Hepatocyte (in vitro differentiated cells): Measurements from ENCODE around the gene AQP12A.

Experiments
- CTCF ChIP-seq: fragments of 200-600 bp; sonication (generic); IDR thresholded peaks from 2 replicates; pipeline ENCODE4 v1.5.1; 2016; ENCODE audit warnings: antibody characterized with exemption, mild to moderate bottlenecking; ENCODE audit not compliant: poor library complexity
- EZH2 ChIP-seq: fragments of 200-600 bp; sonication (generic); IDR thresholded peaks from 2 replicates; pipeline ENCODE4 v1.6.1; 2016; ENCODE audit warnings: antibody characterized with exemption, mild to moderate bottlenecking, borderline replicate concordance

DNA sequence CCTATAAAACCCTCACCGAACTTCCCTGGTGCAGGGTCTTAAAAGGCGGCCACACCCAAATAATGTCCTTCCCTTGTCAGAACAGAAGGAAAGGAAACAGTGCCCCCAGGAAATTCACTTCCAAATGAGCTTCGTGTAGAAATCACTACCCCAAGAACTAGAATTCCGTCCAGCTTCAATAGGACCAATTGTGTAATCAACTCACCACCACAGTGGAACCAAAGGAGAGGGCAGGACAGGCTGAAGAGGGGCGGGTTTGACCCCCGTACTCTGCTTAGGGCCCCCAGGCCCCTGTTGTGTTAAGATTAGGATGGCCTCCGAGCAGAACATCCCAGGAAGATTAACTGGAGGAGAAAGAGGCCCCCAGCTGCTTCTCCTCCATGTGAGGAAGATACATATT is 42.3 kb upstream of the AQP12A start:
- TF ChIP-seq CTCF (no peak), EZH2 (no peak)
